HG03558 (cell line): Measurements from ENCODE around the gene CKAP5.
"Not testable (repeated sequence)": the region's sequence is repeated elsewhere in the genome, so short reads cannot be mapped to it uniquely, and the experiment has no call there.

Experiments
- ATAC-seq: cut with Tn5 transposase; IDR thresholded peaks from one replicate; pipeline ENCODE4 v1.9.1; 2021; ENCODE audit warnings: moderate number of reproducible peaks; ENCODE audit not compliant: unreplicated experiment; ENCODE audit errors: extremely low read depth

CKAP5 gene

DNA sequence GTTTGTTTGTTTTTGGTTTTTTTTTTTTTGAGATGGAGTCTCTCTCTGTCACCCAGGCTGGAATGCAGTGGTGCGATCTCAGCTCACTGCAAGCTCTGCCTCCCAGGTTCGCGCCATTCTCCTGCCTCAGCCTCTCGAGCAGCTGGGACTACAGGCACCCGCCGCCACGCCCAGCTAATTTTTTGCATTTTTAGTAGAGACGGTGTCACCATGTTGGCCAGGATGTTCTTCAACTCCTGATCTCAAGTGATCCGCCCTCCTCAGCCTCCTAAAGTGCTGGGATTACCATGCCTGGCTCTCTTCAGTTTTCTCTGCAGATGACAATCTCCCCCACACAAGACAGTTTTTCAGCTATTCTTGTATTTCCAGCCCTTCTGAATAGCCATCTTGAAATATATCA is 136.7 kb downstream of the CKAP5 start:
- ATAC-seq = not testable (repeated sequence)

DNA sequence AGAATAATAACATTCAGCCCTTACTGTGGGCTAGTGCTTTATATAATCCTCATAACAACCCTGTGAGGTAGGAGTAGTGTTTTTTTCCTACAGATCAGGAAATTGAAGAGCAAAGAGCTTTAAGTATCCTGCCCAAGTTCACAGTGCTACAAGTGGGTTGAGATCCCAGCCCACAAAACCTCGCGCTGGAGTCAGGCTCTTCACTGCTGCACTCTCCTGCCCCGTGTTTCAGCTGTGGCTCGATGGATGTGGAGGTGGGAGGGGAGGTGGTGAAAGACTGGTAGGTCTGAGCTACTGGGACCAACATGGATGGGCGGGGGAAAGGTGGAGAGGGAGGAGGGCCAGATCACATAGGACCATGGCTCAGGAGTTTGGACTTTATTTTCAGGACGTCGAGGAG is 139.2 kb downstream of the CKAP5 start:
- ATAC-seq = no peak

- ATAC-seq = no peak
Measured at GRCh38 chr11:46705070-46705688, 140.9 kb downstream of the CKAP5 start.

DNA sequence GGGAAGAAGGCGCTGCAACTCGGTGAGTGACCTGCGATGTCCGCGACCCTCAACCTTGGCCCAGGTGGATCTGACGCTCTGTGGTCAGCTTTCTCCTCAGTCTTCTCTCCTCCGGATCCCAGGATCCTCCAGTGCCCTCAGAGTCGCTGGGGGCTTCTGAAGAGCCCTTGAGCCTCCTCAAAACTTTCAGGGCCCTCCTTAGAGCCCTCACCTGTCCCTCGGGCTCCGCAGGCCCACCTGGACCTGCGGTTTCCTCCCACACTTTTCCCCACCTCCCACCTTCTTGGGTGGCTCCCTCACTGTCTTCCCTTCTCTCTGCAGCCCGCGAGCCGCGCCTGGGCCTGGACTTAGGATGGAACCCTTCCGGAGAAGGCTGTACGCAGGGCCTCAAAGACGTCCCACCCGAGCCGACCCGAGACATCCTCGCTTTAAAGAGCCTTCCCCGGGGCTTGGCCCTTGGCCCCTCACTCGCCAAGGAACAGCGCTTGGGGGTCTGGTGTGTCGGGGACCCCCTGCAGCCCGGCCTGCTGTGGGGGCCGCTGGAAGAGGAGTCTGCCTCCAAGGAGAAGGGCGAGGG is 144.9 kb downstream of the CKAP5 start:
- ATAC-seq = no peak

- ATAC-seq = peak; percentile 76
Measured at GRCh38 chr11:46700241-46701077, 145.6 kb downstream of the CKAP5 start, which contains the start of the genes ARHGAP1 and ZNF408. TSS of gene ARHGAP1 (minus strand) at chr11:46700619. CDS start at chr11:46696107, 4,512 bp downstream. TSS of gene ZNF408 (plus strand) at chr11:46701031. CDS start at chr11:46701048, 17 bp downstream.

DNA sequence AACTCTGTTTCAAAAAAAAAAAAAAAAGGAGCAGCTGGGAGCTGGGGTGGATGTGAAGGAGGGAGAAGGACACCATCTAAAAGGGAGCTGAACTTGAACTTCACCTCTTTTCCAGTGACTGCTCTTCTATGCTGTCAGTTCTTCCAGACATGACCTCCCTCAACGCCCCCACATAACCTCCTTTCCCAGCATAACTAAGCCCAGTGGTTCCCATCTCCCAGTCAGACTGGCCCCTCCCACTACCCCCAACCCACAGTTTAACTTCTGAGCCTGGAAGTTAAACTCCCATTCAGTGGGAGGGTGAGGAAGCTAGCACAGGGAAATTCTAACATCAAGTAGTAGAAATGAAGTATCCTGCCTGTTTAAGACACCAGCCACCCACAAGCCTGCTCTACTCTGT is 147.5 kb downstream of the CKAP5 start:
- ATAC-seq = no peak

GRCh38 chr11:46697723-46698122 is 148.4 kb downstream of the CKAP5 start:
- ATAC-seq = no peak

GRCh38 chr11:46697303-46697702 is 148.8 kb downstream of the CKAP5 start:
- ATAC-seq = no peak

GRCh38 chr11:46696212-46696558 is 149.9 kb downstream of the CKAP5 start:
- no peak for ATAC-seq

DNA sequence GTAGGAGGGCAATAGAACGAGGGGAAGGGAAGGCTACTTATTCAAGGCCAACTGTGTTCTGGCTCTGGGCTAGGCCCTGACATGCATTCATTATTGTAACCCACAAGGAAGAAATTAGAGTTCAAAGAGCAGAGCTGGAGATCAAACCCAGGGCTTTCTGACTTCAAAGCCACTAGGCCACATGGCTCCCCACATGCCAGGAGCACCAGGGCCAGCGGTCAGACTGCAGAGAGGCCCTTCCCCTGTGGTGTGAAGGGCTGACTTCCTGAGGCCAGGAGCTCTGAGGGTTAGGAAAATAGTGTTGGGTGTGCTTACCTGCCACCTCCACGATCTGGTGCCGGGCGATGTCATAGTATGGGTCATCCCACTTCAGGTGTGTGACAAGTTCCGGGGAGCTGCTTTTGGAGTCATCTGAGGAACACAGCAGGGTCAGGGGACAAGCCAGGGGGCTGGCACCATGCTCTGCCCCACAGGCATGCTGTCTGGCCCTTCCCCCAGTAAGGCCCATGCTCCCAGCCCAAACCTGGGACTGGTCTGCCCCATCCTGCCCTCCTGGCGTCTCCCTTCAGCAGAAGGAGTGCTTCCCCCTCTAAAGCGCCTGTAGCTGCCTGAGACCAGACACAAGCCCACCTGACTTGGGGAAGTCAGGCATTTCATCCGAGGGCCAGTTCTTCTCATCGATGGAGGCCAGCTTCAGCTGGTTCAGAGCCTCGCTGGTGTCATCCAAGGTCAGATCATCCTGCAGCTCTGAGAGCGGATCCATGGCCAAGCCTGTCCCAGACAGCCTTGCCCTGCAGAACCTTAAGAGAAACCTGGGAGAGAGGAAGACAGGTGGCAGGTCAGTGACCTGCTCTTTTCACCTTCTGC is 150.5 kb downstream of the CKAP5 start:
- ATAC-seq = no peak

GRCh38 chr11:46694607-46695006 is 151.5 kb downstream of the CKAP5 start:
- no peak for ATAC-seq

DNA sequence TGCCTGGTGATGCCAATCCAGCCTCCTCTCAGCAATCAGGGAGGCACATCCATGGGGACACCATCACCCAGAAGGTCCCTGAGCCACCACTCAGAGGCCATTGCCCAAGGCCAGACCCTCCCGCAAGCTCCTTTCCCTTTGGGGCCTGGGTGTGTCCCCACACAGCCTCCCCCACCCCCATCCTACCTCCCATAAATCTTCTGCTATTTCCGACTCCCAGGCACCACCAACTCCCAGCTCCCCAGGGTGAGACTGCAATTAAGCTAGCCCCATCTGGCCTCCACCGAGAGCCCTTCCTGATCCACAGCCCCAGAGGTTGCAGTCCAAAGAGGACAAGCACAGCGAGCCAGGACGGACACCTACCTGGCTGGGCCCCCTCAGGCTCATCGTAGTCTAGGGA is 152.0 kb downstream of the CKAP5 start:
- no peak for ATAC-seq

- ATAC-seq = no peak
Measured at GRCh38 chr11:46693597-46694012, 152.5 kb downstream of the CKAP5 start.
